Hypothalamus (tissue), 51 donors: ENCODE data around the gene ZSWIM8.
"Not testable (repeated sequence)": the region's sequence is repeated elsewhere in the genome, so short reads cannot be mapped to it uniquely, and the experiment has no call there.

Source experiments
- DNase-seq, 51 donors: peaks; one replicate each; lab custom pipeline; 2025; lab: John Stamatoyannopoulos, UW

ZSWIM8 gene

GRCh38 chr10:73791871-73792400 is 6.5 kb downstream of the ZSWIM8 start:
- no peak for DNase-seq

GRCh38 chr10:73793456-73793855 is 8.1 kb downstream of the ZSWIM8 start:
- DNase-seq, result no peak

GRCh38 chr10:73795491-73795890 is 10.1 kb downstream of the ZSWIM8 start:
- DNase-seq, result not testable (repeated sequence)

- not testable (repeated sequence) for DNase-seq
These were observed 10.6 kb downstream of the ZSWIM8 start for GRCh38 chr10:73796035-73796434.

- no peak for DNase-seq
These were observed 11.4 kb downstream of the ZSWIM8 start for GRCh38 chr10:73796766-73797165.

GRCh38 chr10:73797324-73798025 is 12.1 kb downstream of the ZSWIM8 start:
- DNase-seq, result no peak

GRCh38 chr10:73798087-73798486 is 12.7 kb downstream of the ZSWIM8 start:
- no peak for DNase-seq

- DNase-seq, result no peak
These were observed 13.6 kb downstream of the ZSWIM8 start for GRCh38 chr10:73798927-73799560.

- no peak for DNase-seq
These were observed 14.6 kb downstream of the ZSWIM8 start for GRCh38 chr10:73799899-73800559.

GRCh38 chr10:73800560-73801252 is 15.3 kb downstream of the ZSWIM8 start:
- DNase-seq, result peak in 3 of 51 donors; percentile 12 to 36 (median 28)

GRCh38 chr10:73801253-73801590 is 15.8 kb downstream of the ZSWIM8 start:
- DNase-seq, result no peak

GRCh38 chr10:73802276-73802991 is 17.0 kb downstream of the ZSWIM8 start:
- DNase-seq, result no peak

GRCh38 chr10:73803680-73804286 is 18.4 kb downstream of the ZSWIM8 start:
- DNase-seq, result no peak

GRCh38 chr10:73806176-73806950 is 21.0 kb downstream of the ZSWIM8 start:
- no peak for DNase-seq

- no peak for DNase-seq
These were observed 22.1 kb downstream of the ZSWIM8 start for GRCh38 chr10:73807471-73807870.

- DNase-seq, result no peak
These were observed 22.8 kb downstream of the ZSWIM8 start for GRCh38 chr10:73808021-73808815.

- DNase-seq, result no peak
These were observed 23.8 kb downstream of the ZSWIM8 start for GRCh38 chr10:73809061-73809818.

- no peak for DNase-seq
These were observed 24.9 kb downstream of the ZSWIM8 start for GRCh38 chr10:73810358-73810734.
